Measurements from ENCODE around the gene AGPAT1.
"Not testable (repeated sequence)": the region's sequence is repeated elsewhere in the genome, so short reads cannot be mapped to it uniquely, and the experiment has no call there.

AGPAT1 gene

DNA sequence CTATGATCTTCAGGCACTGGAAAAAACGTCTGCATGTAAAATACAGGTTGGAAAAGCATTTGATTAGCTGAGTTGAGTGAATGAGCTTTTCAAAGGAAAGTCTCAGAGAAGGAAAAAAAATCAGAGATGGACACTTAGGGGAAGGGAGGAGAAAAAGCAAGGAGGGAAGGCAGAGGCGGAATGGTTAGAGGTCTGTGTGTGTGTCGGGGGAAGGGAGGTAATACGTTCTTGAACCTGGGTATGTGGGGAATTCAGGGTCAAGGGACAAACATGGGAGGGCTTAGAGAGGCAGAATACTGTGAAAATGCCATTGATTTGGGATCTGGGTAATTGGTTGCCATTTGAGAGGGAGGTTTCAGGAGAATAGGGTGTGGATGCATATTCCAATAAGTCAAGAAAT, 29.2 kb downstream of the AGPAT1 start:
- no peak for DNase-seq

DNA sequence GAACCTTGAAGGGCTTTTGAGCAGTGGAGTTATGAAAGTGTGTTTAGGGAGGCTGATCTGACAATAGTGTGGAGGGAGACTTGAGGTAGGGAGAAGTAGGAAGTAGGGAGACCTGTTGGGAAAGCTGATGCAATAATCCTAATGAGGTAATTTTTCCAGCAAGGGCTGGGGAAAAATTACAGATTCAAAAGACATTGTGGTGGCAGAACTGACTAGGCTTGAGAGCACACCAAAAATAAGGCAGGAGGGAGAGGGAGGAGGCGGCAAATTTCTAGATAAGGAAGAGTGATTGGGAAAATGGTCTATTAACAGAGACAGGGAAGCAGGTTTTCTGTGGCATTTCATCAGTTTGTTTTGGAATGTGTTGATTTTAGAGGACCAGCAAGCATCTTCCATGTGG, 29.6 kb downstream of the AGPAT1 start:
- DNase-seq: no peak

DNA sequence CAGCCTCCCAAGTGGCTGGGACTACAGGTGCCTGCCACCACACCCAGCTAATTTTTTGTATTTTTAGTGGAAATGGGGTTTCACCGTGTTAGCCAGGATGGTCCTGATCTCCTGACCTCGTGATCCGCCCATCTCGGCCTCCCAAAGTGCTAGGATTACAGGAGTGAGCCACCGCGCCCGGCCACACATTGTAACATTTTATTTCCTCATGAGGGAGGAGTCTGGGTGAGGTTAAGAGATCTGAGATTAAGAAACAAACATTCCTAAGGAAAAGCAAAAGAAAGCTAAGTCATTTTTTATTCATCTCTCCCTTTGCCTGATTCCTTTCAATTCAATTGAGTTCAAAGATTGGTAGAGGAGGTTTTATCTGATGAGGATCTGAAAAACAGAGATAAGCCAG, 31.6 kb downstream of the AGPAT1 start:
- DNase-seq: not testable (repeated sequence)

DNA sequence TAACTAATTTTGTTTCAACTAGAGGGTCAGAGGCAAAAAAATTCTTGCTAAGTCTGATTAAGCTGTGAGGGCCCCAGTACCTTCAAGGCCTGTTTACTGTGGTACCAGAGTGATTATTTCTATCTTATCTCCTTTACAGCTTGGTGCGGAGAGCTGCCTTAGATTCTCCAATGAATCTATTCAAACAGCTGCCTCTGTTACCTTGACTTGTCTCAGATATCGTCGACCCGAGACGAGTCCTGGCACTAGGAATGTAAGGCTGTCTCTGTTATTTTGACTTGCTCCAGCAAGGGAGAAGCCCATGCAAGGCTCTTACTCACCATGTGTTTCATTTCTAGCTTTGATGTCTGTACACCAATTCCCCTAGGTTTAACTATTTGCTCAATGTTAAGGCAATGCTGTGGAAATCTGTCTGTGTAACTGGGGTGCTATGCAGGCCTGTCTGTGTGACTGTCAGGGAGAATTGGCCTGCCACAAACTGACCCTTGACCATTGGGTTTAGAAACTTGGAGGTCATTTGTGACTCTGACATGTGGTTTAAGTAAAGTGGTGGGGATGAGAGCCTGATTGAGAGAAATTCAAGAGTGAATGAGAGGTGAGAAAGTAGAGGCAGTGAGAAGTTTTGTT, 35.4 kb downstream of the AGPAT1 start:
- DNase-seq: no peak

DNA sequence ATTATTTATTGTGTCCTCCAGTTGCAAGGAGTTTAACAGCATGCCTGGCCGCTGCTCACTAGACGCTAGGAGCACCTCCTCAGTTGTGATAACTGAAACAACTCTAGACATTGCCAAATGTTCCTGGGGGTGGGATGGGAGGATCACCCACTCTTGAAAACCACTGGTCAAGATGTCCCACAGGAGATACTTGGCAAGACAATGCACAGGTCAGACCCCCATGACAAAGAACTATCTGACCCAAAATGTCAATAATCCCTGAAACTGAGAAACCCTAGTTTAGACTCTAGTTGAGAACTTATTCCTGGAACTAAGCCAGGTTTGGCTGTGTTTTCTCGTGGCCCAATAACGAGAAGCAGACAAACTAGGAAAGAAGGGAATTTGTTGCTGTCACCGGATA, 36.3 kb downstream of the AGPAT1 start:
- DNase-seq: no peak

DNA sequence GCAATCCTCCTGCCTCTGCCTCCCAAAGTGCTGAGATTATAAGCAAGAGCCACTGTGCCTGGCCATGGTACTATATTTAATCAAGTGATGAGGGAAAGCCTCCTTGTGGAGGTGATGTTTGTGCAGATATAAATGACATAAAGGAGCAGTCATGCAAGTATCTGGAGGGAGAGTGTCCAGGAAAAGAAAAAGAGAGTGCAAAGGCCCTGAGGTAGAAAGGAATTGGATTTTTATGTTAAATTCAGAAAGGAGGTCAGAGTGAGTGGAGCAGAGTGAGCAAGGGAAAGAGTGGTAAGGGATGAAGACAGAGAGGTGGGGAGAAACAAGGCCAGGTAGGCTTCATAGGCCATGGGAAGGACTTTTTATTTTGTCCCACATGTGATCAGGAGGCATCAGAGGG, 38.4 kb downstream of the AGPAT1 start:
- DNase-seq: no peak

DNA sequence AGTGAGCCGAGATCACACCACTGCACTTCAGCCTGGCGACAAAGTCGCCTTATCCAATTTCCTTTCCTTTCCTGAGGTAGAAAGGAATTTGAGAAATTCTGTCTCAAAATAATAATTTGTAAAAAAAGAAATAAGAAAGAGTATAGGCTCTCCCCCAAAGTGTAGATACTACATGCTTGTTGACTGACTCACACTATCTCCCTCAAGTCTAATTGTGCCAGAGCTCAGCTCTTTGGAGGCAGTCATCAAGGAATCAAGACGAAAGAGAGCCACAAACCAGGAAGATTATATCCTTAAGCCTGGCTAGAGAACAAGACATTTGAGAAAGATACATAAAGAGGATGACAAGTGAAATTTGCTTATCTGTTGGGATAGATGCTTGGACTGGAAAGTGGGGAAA, 42.1 kb downstream of the AGPAT1 start:
- DNase-seq: no peak

DNA sequence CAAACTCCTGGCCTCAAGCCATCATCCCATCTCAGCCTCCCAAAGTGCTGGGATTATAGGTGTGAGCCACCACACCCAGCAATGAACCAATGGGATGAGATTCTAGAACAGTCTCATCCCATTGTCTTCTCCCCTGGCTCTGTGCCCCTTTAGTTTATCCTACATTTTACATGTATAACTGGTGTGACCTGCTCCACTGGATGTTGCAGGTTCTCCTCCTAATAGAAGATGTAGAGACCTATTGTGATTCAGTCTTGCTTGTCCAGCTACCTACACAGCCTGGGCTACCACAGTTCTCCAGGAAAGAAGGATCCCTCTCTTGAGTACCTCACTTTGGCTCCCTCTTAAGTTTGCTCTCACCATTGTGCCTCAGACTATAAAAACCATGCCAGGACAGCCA, 43.8 kb downstream of the AGPAT1 start:
- DNase-seq: no peak

DNA sequence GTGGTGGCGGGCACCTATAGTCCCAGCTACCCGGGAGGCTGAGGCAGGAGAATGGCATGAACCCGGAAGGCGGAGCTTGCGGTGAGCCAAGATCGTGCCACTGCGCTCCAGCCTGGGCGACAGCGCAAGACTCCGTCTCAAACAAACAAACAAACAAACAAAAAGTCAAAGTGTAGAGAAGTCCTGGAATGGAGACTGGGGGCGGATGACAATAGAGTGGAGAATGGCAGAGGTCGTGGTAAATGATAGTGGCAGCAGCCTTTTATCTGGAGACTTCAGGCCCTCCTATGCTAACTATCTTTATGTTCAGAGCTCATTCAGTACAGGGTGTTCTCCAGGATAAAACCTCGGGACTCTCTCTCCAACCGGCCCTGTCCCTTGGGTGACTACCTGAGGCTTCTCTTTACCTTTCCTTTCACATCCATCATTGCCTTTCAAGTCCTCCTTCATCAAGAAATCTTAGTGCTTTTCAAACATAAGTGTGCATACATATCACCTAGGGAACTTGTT, 44.4 kb downstream of the AGPAT1 start:
- no peak for DNase-seq

DNA sequence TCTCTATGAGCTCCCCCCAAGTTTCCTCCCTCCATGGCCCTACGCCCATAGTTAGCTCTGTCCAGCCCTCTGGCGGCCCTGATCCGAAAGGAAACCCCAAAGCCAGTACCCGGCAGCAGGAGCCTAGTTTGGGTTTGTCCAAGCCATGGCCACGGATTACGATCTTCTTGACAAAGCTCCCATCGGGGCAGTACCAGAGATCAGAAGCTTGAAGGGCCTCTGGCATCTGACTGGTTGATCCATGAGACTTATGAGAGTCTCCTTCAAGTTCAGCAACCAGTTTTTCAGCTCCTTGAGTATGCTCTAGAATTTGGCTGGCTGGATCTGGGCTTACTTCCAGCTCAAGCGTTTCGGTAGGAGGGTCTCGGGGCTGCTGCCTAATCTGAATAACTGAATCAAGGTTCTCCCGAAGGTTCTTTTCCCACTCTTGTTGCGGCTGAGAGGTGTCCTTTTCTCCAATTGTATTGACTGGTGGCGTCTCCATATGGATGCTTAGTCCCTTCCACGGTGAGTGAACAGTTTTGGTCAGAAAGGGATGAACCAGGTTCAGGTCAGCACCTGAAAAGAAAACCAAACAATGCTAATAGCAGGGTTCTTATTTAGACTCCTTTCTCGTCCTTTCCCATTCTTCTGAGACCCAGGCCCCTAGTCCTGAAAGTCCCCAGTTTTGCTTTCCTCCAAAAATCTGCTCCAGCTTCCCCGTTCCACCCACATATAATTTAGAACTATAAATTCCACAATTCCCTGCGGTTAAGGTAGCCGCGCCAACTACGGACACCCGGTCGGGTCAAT, 46.4 kb downstream of the AGPAT1 start:
- no peak for DNase-seq

DNA sequence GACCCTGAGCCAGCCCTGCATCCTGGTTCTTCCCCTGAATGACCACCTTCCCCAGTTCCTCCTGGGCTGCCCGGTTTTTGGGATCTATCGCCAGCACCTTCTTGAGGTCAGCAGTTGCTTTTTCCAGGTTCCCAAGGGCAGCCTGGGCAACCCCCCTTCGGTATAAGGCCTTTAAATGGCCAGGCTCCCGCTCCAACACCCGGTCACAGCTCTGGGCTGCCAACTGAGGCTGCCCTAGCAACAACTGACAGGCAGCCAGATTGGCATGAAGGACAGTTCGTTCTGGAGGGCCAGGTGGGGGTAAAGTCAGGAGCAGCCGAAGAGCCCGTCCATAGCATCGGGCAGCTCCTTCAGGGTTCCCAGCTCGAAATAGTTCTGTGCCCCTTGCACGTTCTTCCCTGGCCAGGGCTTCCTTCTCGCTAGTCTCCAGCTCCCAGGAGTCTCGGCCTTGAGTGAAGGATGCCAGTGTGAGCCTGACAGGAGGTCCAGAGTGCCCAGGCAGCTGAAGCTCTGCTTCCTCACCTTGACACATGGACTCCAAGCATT, 47.1 kb downstream of the AGPAT1 start:
- no peak for DNase-seq

DNA sequence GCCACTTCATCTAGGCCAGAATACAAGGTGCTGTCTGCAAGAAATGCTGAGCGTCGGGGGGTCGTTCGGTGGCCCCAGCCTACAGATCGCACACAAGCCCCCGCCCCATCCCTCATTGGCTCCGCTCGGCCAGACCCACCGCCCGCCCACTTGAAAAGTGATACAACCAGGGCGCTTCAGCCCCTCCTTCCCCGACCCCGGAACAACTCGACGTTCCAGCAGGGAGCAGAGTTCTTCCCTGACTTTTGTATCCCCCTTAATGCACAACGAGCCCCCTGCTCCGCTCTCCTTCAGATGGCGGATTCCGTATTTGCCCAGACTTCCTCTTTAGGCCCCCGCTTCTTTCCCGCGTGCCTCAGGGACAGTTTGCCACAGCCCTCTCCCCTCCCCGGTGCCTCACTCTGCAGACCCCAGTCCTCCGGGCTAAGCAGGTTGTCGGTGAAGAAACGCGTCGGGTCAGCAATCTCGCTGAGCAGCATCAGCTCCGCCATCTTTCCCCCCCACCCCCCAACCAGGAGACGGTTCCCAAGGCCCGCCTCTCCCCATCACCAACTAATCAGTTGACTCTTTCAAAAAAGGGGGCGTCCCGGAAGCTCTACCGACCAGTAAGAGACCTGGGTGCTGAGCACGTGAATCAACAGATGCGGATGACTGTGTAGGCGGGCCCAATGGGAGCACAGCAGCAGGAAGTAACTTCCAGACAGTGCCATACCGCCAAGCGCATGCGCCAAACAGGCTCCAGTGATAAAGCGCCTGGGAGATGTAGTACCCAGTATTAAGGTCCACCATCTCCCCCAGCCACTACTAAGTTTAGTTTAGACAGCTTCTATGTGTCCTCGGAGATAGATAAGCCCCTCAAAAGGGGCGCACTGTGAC, 47.9 kb downstream of the AGPAT1 start, which contains the start of gene ATF6B:
Gene ATF6B, minus strand, starts transcription at position 530 of the 876 bp plus-strand sequence. Its CDS starts 39 bp downstream, at position 491.
- peak; percentile 99 to 100 for DNase-seq

DNA sequence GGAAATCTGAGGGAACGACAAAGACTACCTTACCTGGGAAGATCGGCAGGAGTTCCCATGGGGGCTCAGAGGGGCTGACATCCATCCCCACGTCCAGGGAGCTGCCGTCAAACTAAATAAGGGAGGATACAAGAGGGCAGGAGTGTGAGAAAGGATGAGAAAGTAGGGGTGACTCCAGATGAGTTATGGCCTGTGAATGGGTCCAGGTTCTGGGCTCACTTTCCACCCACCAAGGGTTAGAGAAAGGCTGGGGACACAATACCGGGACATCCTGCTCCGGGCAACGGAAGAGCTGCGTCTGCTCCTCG, 48.5 kb downstream of the AGPAT1 start:
- DNase-seq: no peak

DNA sequence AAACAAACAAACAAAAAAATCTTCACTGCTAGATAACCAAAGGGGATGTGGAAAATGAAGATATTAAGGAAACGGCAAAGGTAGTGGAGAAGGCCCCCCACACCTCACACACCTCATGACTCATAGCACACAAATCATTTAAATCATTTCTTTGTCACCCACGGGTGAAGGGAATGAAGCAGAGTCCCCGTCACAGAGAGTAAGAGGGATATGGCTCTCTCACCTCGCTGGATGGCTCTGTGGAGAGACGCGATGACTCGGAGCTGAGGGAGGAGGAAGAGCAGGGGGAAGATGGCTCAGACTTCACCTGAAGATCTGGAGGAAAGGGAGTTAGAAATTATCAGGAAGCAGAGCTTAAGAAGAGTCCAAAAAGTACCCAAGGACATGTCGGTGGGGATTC, 49.0 kb downstream of the AGPAT1 start:
- no peak for DNase-seq

DNA sequence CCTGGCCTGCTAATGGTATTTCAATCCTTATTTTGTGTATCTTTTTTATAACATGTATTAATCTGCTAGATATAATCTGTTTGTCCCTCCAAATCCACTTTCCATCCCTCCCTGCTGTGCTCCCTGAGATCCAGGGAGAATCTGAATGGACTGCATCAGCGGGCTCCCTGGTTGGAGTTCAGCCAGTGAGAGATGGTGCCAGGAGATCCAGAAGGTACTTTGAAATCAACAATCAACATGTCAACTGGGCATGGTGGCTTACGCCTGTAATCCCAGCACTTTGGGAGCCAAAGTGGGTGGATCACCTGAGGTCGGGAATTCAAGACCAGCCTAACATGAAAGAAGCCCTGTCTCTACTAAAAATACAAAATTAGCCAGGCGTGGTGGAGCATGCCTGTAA, 52.2 kb downstream of the AGPAT1 start:
- no peak for DNase-seq

DNA sequence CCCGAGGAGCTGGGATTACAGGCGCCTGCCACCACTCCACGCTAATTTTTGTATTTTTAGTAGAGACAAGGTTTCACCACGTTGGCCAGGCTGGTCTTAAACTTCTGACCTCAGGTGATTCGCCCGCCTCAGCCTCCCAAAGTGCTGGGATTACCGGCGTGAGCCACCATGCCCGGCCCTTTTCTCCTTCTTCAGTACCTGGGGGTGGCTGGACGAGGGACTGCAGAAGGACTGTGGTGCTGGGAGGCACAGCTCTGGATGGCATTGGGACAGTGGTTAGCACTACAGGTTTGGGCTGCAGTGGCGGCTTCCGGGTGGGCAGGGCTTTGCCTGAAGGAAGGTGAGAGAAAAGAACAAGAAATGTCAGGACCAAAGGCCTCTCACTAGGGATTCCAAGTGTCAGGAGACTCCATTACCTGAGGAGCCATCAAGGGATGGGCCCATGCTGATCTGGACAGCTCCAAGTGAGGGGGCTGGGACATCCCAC, 55.3 kb downstream of the AGPAT1 start:
- DNase-seq: no peak

DNA sequence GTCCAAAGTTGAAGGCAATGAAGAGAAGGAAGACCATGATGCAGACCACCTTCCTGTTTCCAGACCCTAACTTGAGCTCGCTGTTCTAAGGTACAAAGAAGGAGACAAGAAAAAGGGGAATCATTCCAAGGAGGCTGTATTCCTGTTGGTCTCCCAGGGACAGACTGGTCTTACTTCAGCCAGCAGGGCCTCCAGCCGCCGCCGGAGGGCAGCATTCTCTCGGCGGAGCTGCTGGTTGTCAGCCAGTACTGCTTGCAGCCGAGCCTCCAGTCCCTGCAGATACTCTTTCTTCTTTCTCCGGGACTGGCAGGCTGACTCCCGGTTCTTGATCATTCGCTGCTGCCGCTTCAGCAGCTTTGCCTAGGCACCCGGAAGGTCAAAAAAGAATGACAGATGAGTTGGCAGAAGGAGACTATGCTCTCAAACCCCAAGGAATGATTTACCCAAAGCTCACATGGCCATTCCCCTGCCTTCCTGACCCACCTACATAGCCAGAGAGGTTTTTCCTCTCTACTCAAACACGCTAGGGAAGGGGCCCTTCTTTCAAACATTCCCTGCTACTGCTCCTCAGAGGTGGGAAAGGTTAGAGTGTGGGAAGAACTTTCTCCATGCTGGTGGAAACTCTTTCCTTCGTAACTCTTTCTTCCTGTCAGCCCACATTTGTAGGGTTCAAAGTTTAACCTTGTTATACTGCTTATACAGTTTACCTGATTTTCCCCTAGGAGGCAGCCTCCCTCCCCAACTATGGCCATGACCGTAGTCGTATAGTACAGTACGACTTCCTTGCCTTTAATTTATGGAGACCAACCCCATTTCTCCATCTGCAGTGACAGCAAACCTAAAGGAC, 56.9 kb downstream of the AGPAT1 start:
- peak; percentile 67 to 77 for DNase-seq

Data from inflammatory macrophage treated with lipopolysaccharide for 1 hour (primary cell).